ENCODE data around the gene DEFB129.
"Not testable (repeated sequence)": the region's sequence is repeated elsewhere in the genome, so short reads cannot be mapped to it uniquely, and the experiment has no call there.

The DEFB129 gene

DNA sequence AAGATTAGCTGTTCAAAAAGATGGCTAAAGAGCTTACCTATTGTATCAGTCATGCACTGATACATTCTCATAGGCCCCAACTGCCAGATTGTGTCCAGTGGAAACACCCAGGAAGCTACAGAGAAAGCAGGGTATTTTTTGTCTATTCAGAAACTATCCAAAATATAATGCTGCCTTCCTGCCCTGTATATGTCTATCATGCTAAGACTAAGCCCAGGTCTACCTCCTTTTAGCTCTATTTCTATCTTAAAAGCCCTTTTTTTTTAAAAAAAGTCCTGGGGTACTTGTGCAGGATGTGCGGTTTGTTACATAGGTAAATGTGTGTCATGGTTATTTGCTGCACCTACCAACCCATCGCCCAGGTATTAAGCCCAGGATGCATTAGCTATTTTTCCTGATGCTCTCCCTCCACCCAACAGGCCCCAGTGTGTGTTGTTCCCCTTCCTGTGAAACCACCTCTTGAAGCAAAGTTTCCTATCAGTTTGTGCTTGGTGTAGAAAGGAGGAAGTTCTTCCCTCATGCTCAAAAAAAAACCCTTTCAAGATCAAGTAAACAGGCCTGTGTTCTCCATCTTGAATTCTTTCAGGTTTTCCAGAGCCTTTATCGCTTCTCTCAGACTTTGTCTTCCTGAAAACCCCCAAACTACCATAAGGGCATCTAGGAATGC, 514 bp downstream of the DEFB129 start:
- peak; percentile 63 for ATAC-seq
- H3K27ac Mint-ChIP-seq: peak overlapping the region; percentile 23 to 86
- H3K9me3 Mint-ChIP-seq: peaks cover 11 to 16% of the 10 kb centered on the region in 2 donors
- H3K4me3 Mint-ChIP-seq: peak overlapping the region; percentile 3 to 18
- no peak for DNase-seq
- H3K27me3 Mint-ChIP-seq: no peaks in the 10 kb centered on the region
- peaks cover 25% of the 10 kb centered on the region for H3K4me1 Mint-ChIP-seq

DNA sequence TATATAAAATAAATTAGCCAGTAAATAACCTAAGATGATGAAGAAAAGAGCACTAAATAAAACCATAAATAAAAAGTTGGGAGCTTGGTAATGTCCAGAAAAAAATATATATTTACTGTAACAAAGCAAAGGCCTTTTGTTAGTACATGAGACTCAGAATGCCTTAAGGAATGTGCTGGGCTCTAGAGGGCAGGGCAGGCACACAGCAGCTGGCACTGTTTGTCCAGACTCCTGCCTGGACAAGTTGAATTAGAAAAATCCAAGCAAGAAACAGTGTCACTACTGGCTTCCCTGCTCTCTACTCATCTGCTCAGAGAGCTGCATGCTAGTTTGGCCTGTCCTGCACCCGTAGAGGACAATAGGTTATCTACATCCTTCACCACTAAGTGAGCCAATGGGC, 8.8 kb downstream of the DEFB129 start:
- no peak for ATAC-seq
- peaks cover 0 to 4% of the 10 kb centered on the region in 2 donors for H3K9me3 Mint-ChIP-seq
- H3K27me3 Mint-ChIP-seq: no peaks in the 10 kb centered on the region
- H3K4me3 Mint-ChIP-seq: no peak overlapping the region
- H3K4me1 Mint-ChIP-seq: peaks cover 23% of the 10 kb centered on the region
- no peak for DNase-seq
- H3K27ac Mint-ChIP-seq: no peak overlapping the region

GRCh38 chr20:237489-237888, 10.4 kb downstream of the DEFB129 start:
- Mint-ChIP-seq H3K27me3 (no peaks in the 10 kb centered on the region), H3K4me3 (peak overlapping the region; percentile 85 to 86), H3K27ac (peak overlapping the region; percentile 59 to 91), H3K9me3 (no peaks in the 10 kb centered on the region), H3K4me1 (peaks cover 23% of the 10 kb centered on the region)
- ATAC-seq (peak; percentile 83), DNase-seq (peak in 1 of 2 donors; percentile 23)

DNA sequence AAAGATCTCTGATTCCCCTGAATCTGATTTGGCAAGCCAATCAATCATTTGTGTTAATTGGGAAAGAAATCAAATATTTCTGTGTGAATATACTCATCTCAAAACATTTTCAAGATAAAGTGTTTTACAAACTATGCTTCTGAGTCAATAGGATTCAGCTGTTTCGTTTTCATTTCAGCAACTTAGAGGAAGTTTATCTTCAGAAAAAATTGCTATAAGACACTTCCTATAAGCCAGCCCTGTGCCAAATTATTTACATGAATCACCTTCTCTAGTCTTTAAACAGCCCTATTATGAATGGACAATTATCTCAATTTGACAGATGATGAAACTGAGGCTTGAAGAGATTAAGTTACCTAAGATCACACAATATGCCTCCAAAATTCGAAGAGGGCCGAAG, 10.9 kb downstream of the DEFB129 start:
- Mint-ChIP-seq H3K4me1 (peaks cover 23% of the 10 kb centered on the region), H3K27me3 (no peaks in the 10 kb centered on the region), H3K4me3 (peak overlapping the region; percentile 85 to 86), H3K9me3 (no peaks in the 10 kb centered on the region), H3K27ac (peak overlapping the region; percentile 59 to 91)
- ATAC-seq (peak; percentile 85), DNase-seq (no peak)

DNA sequence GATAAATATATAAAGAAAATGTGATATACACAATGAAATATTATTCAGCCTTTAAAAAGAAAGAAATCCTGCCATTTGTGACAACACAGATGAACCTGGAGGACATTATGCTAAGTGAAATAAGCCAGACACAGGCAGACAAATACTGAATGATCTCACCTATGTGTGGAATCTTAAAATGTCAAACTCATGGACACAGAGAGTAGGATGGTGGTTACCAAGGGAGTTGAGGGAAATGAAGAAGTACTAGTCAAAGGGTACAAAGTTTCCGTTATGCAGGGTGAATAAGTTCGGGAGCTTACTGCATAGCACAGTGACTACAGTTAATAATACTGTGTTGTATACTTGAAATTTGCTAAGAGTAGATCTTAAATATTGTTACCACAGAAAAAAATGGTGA, 15.8 kb downstream of the DEFB129 start:
- H3K27me3 Mint-ChIP-seq: no peaks in the 10 kb centered on the region
- H3K4me3 Mint-ChIP-seq: no peak overlapping the region
- H3K27ac Mint-ChIP-seq: no peak overlapping the region
- peaks cover 5% of the 10 kb centered on the region for H3K4me1 Mint-ChIP-seq
- no peak for DNase-seq
- H3K9me3 Mint-ChIP-seq: no peaks in the 10 kb centered on the region
- ATAC-seq: no peak

DNA sequence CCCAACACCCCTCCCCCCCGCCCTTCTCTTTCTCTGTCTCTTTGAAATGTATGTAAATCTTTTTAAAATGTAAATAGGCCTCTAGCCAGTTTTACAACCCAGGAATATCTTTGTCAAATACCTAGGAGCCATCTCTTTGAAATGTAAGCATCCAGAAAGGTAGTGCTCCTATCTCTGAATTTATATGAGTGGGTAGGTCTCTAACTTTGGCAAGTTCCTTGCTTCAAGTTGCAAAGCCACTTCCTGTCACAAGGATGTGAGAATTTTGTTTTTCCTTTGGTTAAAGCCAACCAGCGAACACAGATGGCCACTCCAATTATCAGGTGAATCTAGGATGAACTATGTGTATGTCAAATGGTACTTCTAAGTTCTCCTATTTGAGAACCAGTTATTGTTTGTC, 24.3 kb downstream of the DEFB129 start:
- Mint-ChIP-seq H3K4me3 (no peak overlapping the region), H3K9me3 (no peaks in the 10 kb centered on the region), H3K4me1 (peaks cover 10% of the 10 kb centered on the region), H3K27me3 (no peaks in the 10 kb centered on the region), H3K27ac (no peak overlapping the region)
- DNase-seq (no peak), ATAC-seq (no peak)

GRCh38 chr20:252801-253200, 25.7 kb downstream of the DEFB129 start:
- ATAC-seq (no peak), DNase-seq (no peak)
- Mint-ChIP-seq H3K4me1 (peaks cover 10% of the 10 kb centered on the region), H3K27me3 (peaks cover 8% of the 10 kb centered on the region), H3K4me3 (no peak overlapping the region), H3K9me3 (no peaks in the 10 kb centered on the region), H3K27ac (no peak overlapping the region)

GRCh38 chr20:253447-253846, 26.4 kb downstream of the DEFB129 start:
- ATAC-seq, H3K9me3 Mint-ChIP-seq, H3K27me3 Mint-ChIP-seq, H3K4me3 Mint-ChIP-seq, H3K27ac Mint-ChIP-seq, DNase-seq: not testable (repeated sequence)
- H3K4me1 Mint-ChIP-seq: peaks cover 17% of the 10 kb centered on the region

DNA sequence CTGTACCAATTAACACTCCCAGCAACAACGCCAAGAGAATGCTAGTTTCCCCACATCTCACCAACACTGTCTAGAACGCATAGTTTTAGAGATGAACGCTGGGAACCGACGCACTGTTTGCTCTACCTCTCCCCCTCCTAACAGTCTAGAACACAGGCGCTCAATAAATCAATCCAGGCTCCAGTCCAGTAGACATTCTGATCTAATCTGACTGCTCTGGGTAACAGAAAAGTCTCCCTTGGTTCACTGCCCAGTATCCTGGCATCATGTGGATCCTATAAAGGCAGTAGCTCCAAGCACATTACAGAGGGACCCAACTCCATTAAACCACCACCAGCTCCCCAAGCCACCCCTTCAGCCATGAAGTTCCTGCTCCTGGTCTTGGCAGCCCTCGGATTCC, 30.4 kb downstream of the DEFB129 start, which contains the start of gene DEFB132:
Gene DEFB132, plus strand, starts transcription at position 306 of the 400 bp plus-strand sequence. Its CDS starts 55 bp downstream, at position 361.
- Mint-ChIP-seq H3K27me3 (peaks cover 8% of the 10 kb centered on the region), H3K9me3 (no peaks in the 10 kb centered on the region), H3K4me3 (peak within 1 kb of the TSS in 1 of 2 donors; percentile 7), H3K4me1 (peaks cover 16% of the 10 kb centered on the region), H3K27ac (peak within 1 kb of the TSS in 1 of 2 donors; percentile 47)
- ATAC-seq: no peak
- no peak for DNase-seq

- Mint-ChIP-seq H3K4me3 (peak overlapping the region in 1 of 2 donors; percentile 7), H3K27me3 (peaks cover 8% of the 10 kb centered on the region), H3K27ac (peak overlapping the region in 1 of 2 donors; percentile 42), H3K4me1 (peaks cover 16% of the 10 kb centered on the region), H3K9me3 (no peaks in the 10 kb centered on the region)
- DNase-seq (no peak), ATAC-seq (no peak)
These were observed 31.3 kb downstream of the DEFB129 start for GRCh38 chr20:258269-258858.

DNA sequence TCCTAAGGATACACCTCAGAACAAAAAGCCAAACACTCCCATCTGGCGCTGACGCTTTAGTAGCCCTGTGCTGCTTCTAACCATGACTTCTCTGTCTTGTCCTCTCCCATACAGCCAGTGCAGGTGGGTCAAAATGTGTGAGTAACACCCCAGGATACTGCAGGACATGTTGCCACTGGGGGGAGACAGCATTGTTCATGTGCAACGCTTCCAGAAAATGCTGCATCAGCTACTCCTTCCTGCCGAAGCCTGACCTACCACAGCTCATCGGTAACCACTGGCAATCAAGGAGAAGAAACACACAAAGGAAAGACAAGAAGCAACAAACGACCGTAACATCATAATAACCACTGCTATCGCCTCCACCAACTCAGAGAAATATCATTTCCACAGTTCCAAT, 31.9 kb downstream of the DEFB129 start:
- DNase-seq: no peak
- Mint-ChIP-seq H3K27me3 (peaks cover 8% of the 10 kb centered on the region), H3K4me1 (peaks cover 16% of the 10 kb centered on the region), H3K4me3 (no peak overlapping the region), H3K9me3 (no peaks in the 10 kb centered on the region), H3K27ac (no peak overlapping the region)
- peak; percentile 55 for ATAC-seq

- Mint-ChIP-seq H3K9me3 (no peaks in the 10 kb centered on the region), H3K4me1 (peaks cover 16% of the 10 kb centered on the region), H3K27ac (no peak overlapping the region), H3K4me3 (no peak overlapping the region), H3K27me3 (peaks cover 8% of the 10 kb centered on the region)
- no peak for ATAC-seq
- no peak for DNase-seq
These were observed 32.9 kb downstream of the DEFB129 start for GRCh38 chr20:259981-260380.

GRCh38 chr20:263701-264100, 36.6 kb downstream of the DEFB129 start:
- Mint-ChIP-seq H3K27me3 (no peaks in the 10 kb centered on the region), H3K27ac (no peak overlapping the region), H3K4me3 (no peak overlapping the region), H3K4me1 (peaks cover 23% of the 10 kb centered on the region), H3K9me3 (no peaks in the 10 kb centered on the region)
- no peak for DNase-seq
- no peak for ATAC-seq

DNA sequence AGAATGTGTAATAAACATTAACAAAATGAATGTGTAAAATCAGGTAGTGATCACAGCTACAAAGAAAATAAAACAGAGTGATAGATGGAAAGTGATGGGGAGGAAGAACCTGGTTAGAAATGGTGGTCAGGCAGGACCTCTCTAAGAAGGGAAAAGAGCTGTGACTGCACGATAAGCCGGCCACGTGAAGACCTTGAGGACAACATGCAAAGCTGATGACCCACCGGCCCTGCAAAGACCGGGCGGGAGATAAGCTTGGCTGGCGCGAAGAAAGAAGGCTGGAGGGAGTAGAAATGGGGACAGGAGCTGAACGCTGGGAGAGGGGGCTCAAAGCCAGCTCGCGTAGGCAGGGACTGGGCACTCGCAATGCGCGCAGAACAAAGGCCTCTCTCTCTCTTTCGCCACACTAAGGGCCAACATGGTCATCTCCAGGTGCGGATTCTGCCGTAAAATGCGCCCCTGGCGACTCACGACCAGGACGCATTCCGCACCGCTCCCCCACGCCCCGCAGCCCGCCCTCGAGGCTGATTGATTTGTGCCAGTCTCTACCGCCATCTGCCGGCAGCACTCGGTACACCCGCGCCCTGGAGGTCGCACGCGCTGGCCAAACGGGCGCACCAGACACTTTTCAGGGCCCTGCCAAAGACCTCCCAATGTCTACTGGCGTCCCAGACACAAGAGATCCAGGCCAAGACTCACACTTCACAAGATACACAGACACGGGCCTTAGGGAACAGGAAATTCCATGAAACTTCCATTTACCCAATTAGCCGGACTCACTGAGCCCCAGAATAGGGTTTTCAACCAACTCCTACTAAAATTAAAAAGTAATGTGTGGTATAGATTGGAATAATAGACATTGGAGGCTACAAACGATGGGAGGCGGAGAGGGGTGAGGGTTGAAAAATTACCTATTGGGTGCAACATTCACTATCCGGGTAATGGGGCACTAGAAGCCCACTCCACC, 39.8 kb downstream of the DEFB129 start:
- peak overlapping the region; percentile 93 to 95 for H3K4me3 Mint-ChIP-seq
- H3K27ac Mint-ChIP-seq: peak overlapping the region; percentile 91 to 96
- H3K27me3 Mint-ChIP-seq: no peaks in the 10 kb centered on the region
- ATAC-seq (peak; percentile 95), DNase-seq (peak; percentile 90 to 91)
- peaks cover 16% of the 10 kb centered on the region for H3K4me1 Mint-ChIP-seq
- no peaks in the 10 kb centered on the region for H3K9me3 Mint-ChIP-seq

GRCh38 chr20:270517-270916, 43.5 kb downstream of the DEFB129 start:
- Mint-ChIP-seq H3K27ac (no peak overlapping the region), H3K9me3 (no peaks in the 10 kb centered on the region), H3K27me3 (no peaks in the 10 kb centered on the region), H3K4me1 (peaks cover 16% of the 10 kb centered on the region), H3K4me3 (no peak overlapping the region)
- ATAC-seq (no peak), DNase-seq (no peak)

All from stimulated activated naive CD8-positive, alpha-beta T cell treated with anti-CD3 and anti-CD28 coated beads, Interleukin-15, amount 100 ng/mL, for 72 hours (primary cell).